ENCODE measurements around the gene STARD13.

STARD13 gene

GRCh38 chr13:33285420-33286124 lies at the start of gene STARD13:
TSS of gene STARD13 (minus strand) at chr13:33285755. CDS start at chr13:33285638, 117 bp downstream.
- DNase-seq: peak; percentile 72

GRCh38 chr13:33334831-33335230 lies 49.3 kb upstream of the STARD13 start:
- no peak for DNase-seq

GRCh38 chr13:33331962-33332361 lies 46.4 kb upstream of the STARD13 start:
- no peak for DNase-seq

GRCh38 chr13:33330483-33330882 lies 44.9 kb upstream of the STARD13 start:
- DNase-seq: no peak

GRCh38 chr13:33328701-33329100 lies 43.1 kb upstream of the STARD13 start:
- no peak for DNase-seq

GRCh38 chr13:33326723-33327122 lies 41.2 kb upstream of the STARD13 start:
- no peak for DNase-seq

GRCh38 chr13:33326246-33326645 lies 40.7 kb upstream of the STARD13 start:
- DNase-seq: no peak

- DNase-seq: no peak
Observed at GRCh38 chr13:33323801-33324510, 38.4 kb upstream of the STARD13 start.

- DNase-seq: no peak
Observed at GRCh38 chr13:33322965-33323668, 37.6 kb upstream of the STARD13 start.

GRCh38 chr13:33322543-33322809 lies 36.9 kb upstream of the STARD13 start:
- no peak for DNase-seq

- no peak for DNase-seq
Observed at GRCh38 chr13:33321686-33322542, 36.4 kb upstream of the STARD13 start.

- DNase-seq: no peak
Observed at GRCh38 chr13:33319859-33320258, 34.3 kb upstream of the STARD13 start.

GRCh38 chr13:33318744-33319143 lies 33.2 kb upstream of the STARD13 start:
- DNase-seq: no peak

- no peak for DNase-seq
Observed at GRCh38 chr13:33318037-33318436, 32.5 kb upstream of the STARD13 start.

GRCh38 chr13:33316890-33317289 lies 31.3 kb upstream of the STARD13 start:
- no peak for DNase-seq

- no peak for DNase-seq
Observed at GRCh38 chr13:33313504-33313903, 27.9 kb upstream of the STARD13 start.

- no peak for DNase-seq
Observed at GRCh38 chr13:33312861-33313212, 27.3 kb upstream of the STARD13 start.

GRCh38 chr13:33312150-33312860 lies 26.8 kb upstream of the STARD13 start:
- peak; percentile 50 for DNase-seq

- DNase-seq: no peak
Observed at GRCh38 chr13:33311040-33311439, 25.5 kb upstream of the STARD13 start.

- no peak for DNase-seq
Observed at GRCh38 chr13:33310245-33311038, 24.9 kb upstream of the STARD13 start.

- DNase-seq: no peak
Observed at GRCh38 chr13:33308863-33309262, 23.3 kb upstream of the STARD13 start.

- no peak for DNase-seq
Observed at GRCh38 chr13:33307843-33308242, 22.3 kb upstream of the STARD13 start.
